Thyroid gland (tissue), 4 donors: Measurements from ENCODE around the gene RNF115.
"Not testable (repeated sequence)": the region's sequence is repeated elsewhere in the genome, so short reads cannot be mapped to it uniquely, and the experiment has no call there.

Experiments used
- POLR2A ChIP-seq, 2 donors: fragments of 450-650 bp; IDR thresholded peaks; one replicate each; pipeline ENCODE4 v1.6.1; 2017; ENCODE audit warnings: antibody characterized with exemption in 2 of 2, mild to moderate bottlenecking in 2 of 2, moderate library complexity in 1 of 2
- TF ChIP-seq, protein P1 (sequence below), 6 experiments: fragments of 200-600 bp in 3 of 6; fragments of 450-650 bp in 3 of 6; sonication (generic) in 3 of 6; IDR thresholded peaks; one replicate each; pipeline ENCODE4 v1.5.1; 2016 to 2019; ENCODE audit warnings: antibody characterized with exemption in 6 of 6, mild to moderate bottlenecking in 2 of 6, inconsistent platforms in 1 of 6, moderate library complexity in 1 of 6

DNA sequence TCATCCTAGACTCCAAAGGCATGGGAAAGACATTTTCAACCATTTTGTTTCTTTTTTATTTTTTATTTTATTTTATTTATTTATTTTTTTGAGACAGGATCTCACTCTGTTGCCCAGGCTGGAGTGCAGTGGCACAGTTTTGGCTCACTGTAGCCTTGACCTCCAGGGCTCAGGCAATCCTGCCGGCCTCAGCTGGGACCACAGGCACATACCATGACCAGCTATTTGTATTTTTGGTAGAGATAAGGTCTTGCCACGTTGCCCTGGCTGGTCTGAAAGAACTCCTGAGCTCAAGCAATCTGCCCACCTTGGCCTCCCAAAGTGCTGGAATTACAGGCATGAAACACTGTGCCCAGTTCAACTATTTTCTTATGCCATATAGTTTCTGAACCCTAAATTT, 32.0 kb downstream of the RNF115 start:
- not testable (repeated sequence) for TF ChIP-seq POLR2A (IDR thresholded peaks at IDR 0.05)
- TF ChIP-seq, protein P1, sequence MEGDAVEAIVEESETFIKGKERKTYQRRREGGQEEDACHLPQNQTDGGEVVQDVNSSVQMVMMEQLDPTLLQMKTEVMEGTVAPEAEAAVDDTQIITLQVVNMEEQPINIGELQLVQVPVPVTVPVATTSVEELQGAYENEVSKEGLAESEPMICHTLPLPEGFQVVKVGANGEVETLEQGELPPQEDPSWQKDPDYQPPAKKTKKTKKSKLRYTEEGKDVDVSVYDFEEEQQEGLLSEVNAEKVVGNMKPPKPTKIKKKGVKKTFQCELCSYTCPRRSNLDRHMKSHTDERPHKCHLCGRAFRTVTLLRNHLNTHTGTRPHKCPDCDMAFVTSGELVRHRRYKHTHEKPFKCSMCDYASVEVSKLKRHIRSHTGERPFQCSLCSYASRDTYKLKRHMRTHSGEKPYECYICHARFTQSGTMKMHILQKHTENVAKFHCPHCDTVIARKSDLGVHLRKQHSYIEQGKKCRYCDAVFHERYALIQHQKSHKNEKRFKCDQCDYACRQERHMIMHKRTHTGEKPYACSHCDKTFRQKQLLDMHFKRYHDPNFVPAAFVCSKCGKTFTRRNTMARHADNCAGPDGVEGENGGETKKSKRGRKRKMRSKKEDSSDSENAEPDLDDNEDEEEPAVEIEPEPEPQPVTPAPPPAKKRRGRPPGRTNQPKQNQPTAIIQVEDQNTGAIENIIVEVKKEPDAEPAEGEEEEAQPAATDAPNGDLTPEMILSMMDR (IDR thresholded peaks at IDR 0.05): not testable (repeated sequence)
